SK-N-SH (cell line): ENCODE data around the gene PCDHA9. TPM values are rescaled to one million over a fixed set of nuclear protein-coding genes. Genes with fewer than 3 reads are reported as not detected.
A peak's percentile ranks its signal among the peaks of the same experiment; 100 is the strongest.

Source experiments
- CTCF ChIA-PET: fragments of 300-600, 350-600 bp; formaldehyde crosslinking; extraction: SDS; loops from one replicate; lab custom pipeline; 2021; lab: Yijun Ruan, JAX
- POLR2A ChIA-PET: fragments of 350-600 bp; sonication (Branson Sonifier 250); formaldehyde crosslinking; extraction: SDS; loops from one replicate; lab custom pipeline; 2020; ENCODE audit warnings: antibody characterized with exemption, inconsistent platforms; lab: Yijun Ruan, JAX
- DNase-seq: peaks from one replicate; pipeline ENCODE4 v3.0.0; 2012
- H2AFZ ChIP-seq: fragments of 200-600 bp; sonication (generic); 2 replicates; pipeline ENCODE4 v1.8.1; 2016; ENCODE audit warnings: antibody characterized with exemption, mild to moderate bottlenecking, low read depth
- H3F3A ChIP-seq: fragments of 200-600 bp; sonication (generic); replicated peaks from 2 replicates; pipeline ENCODE3; 2016; ENCODE audit warnings: antibody characterized with exemption, mild to moderate bottlenecking; ENCODE audit not compliant: insufficient read depth
- H3K27ac ChIP-seq, 2 experiments: fragments of 200-500 bp in 1 of 2; fragments of 200-600 bp in 1 of 2; sonication (Bioruptor generic) in 1 of 2; sonication (generic), shearing (Covaris generic) in 1 of 2; 2 replicates each; pipeline versions ENCODE4 v1.5.1 to v1.6.1; 2014 to 2016; ENCODE audit warnings: low read depth in 2 of 2, inconsistent platforms in 1 of 2, low read length in 1 of 2, mild to moderate bottlenecking in 1 of 2, mixed read lengths in 1 of 2
- H3K27me3 ChIP-seq: fragments of 200-600 bp; sonication (generic), shearing (Covaris generic); 2 replicates; pipeline ENCODE4 v1.6.1; 2016; ENCODE audit warnings: mixed run types; ENCODE audit not compliant: insufficient read depth
- H3K36me3 ChIP-seq, 2 experiments: fragments of 200-500 bp in 1 of 2; fragments of 200-600 bp in 1 of 2; sonication (Bioruptor generic) in 1 of 2; sonication (generic) in 1 of 2; replicated peaks in 1 of 2; 2 replicates each; pipeline versions ENCODE3 to v1.5.1; 2014 to 2016; ENCODE audit warnings: low read length in 1 of 2, mild to moderate bottlenecking in 1 of 2; ENCODE audit not compliant: insufficient read depth in 2 of 2, control insufficient read depth in 1 of 2
- H3K4me1 ChIP-seq, 2 experiments: fragments of 200-500 bp in 1 of 2; fragments of 200-600 bp in 1 of 2; sonication (Bioruptor generic) in 1 of 2; sonication (generic), shearing (Covaris generic) in 1 of 2; 2 replicates each; pipeline versions ENCODE4 v1.5.1 to v1.6.1; 2014 to 2016; ENCODE audit warnings: low read depth in 1 of 2, low read length in 1 of 2, mixed run types in 1 of 2; ENCODE audit not compliant: insufficient read depth in 2 of 2, control insufficient read depth in 1 of 2
- H3K4me2 ChIP-seq: fragments of 200-600 bp; sonication (generic), shearing (Covaris generic); 2 replicates; pipeline ENCODE4 v1.6.1; 2017; ENCODE audit warnings: mixed run types
- H3K4me3 ChIP-seq, 2 experiments: fragments of 200-500 bp in 1 of 2; fragments of 200-600 bp in 1 of 2; sonication (Bioruptor generic) in 1 of 2; sonication (generic), shearing (Covaris generic) in 1 of 2; 2 replicates each; pipeline versions ENCODE4 v1.5.1 to v1.8.1; 2014 to 2016; ENCODE audit warnings: low read depth in 2 of 2, inconsistent platforms in 1 of 2, low read length in 1 of 2, mild to moderate bottlenecking in 1 of 2, mixed read lengths in 1 of 2, moderate library complexity in 1 of 2
- H3K79me2 ChIP-seq: fragments of 200-600 bp; sonication (generic); 2 replicates; pipeline ENCODE4 v1.8.1; 2017; ENCODE audit warnings: mild to moderate bottlenecking; ENCODE audit not compliant: insufficient read depth
- H3K9ac ChIP-seq: fragments of 200-600 bp; sonication (generic); 2 replicates; pipeline ENCODE4 v1.6.1; 2017; ENCODE audit warnings: mixed run types
- H3K9me2 ChIP-seq: fragments of 200-600 bp; sonication (generic); 2 replicates; pipeline ENCODE4 v1.6.1; 2017; ENCODE audit warnings: mixed run types
- H3K9me3 ChIP-seq: fragments of 200-600 bp; sonication (generic); 2 replicates; pipeline ENCODE4 v1.6.1; 2017; ENCODE audit warnings: mixed run types, mild to moderate bottlenecking, moderate library complexity
- H4K20me1 ChIP-seq: fragments of 200-600 bp; sonication (generic); 2 replicates; pipeline ENCODE4 v1.6.1; 2017; ENCODE audit warnings: mild to moderate bottlenecking, mixed run types; ENCODE audit not compliant: insufficient read depth
- ELF1 ChIP-seq: IDR thresholded peaks from 2 replicates; pipeline ENCODE4 v1.4.0; 2012
- WGBS: methylation state at CpG from one replicate; pipeline ENCODE4 v1.1.6; 2017; ENCODE audit warnings: low lambda C conversion rate; 5-methylcytosine and 5-hydroxymethylcytosine counted together
- polyA plus RNA-seq, 3 experiments: library from polyadenylated mRNA; depleted of rRNA; stranded (reverse); fragments of >200 nt; gene quantifications; 2 replicates each; pipeline ENCODE4 v1.2.3, GENCODE V29; 2012
- TF ChIP-seq, protein P1 (sequence below): IDR thresholded peaks from 2 replicates; pipeline ENCODE4 v1.6.1; 2012; ENCODE audit warnings: mild to moderate bottlenecking, low read depth, low read length, moderate library complexity

The PCDHA9 gene
- polyA plus RNA-seq, 1 of the 3 experiments (the other 2 are of a cell fraction) = 0.02 TPM

DNA sequence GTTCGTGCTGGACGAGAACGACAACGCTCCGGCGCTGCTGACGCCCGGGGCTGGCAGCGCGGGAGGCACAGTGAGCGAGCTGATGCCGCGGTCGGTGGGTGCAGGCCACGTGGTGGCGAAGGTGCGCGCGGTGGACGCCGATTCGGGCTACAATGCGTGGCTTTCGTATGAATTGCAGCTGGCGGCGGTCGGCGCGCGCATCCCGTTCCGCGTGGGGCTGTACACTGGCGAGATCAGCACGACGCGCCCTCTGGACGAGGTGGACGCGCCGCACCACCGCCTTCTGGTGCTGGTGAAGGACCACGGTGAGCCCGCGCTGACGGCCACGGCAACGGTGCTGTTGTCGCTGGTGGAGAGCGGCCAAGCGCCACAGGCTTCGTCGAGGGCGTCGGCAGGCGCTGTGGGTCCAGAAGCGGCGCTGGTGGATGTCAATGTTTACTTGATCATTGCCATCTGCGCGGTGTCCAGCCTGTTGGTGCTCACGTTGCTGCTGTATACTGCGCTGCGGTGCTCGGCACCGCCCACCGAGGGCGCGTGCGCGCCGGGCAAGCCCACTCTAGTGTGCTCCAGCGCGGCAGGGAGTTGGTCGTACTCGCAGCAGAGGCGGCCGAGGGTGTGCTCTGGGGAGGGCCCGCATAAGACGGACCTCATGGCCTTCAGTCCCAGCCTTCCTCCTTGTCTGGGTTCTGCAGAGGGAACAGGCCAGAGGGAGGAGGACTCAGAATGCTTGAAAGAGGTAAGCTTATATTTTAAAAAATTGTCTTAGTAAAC, 35.9 kb downstream of the PCDHA9 start:
- no peak for TF ChIP-seq ELF1
- TF ChIP-seq, protein P1, sequence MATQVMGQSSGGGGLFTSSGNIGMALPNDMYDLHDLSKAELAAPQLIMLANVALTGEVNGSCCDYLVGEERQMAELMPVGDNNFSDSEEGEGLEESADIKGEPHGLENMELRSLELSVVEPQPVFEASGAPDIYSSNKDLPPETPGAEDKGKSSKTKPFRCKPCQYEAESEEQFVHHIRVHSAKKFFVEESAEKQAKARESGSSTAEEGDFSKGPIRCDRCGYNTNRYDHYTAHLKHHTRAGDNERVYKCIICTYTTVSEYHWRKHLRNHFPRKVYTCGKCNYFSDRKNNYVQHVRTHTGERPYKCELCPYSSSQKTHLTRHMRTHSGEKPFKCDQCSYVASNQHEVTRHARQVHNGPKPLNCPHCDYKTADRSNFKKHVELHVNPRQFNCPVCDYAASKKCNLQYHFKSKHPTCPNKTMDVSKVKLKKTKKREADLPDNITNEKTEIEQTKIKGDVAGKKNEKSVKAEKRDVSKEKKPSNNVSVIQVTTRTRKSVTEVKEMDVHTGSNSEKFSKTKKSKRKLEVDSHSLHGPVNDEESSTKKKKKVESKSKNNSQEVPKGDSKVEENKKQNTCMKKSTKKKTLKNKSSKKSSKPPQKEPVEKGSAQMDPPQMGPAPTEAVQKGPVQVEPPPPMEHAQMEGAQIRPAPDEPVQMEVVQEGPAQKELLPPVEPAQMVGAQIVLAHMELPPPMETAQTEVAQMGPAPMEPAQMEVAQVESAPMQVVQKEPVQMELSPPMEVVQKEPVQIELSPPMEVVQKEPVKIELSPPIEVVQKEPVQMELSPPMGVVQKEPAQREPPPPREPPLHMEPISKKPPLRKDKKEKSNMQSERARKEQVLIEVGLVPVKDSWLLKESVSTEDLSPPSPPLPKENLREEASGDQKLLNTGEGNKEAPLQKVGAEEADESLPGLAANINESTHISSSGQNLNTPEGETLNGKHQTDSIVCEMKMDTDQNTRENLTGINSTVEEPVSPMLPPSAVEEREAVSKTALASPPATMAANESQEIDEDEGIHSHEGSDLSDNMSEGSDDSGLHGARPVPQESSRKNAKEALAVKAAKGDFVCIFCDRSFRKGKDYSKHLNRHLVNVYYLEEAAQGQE = no peak
- CTCF ChIA-PET = interaction anchor here (1.4 kb wide), 1 partner anchor 8 kb away, joined by 4 read pairs; no protein-coding TSS in a partner anchor
- H3K79me2 ChIP-seq = no peaks in the 10 kb centered on the region
- no peaks in the 10 kb centered on the region for H3F3A ChIP-seq
- H3K9me2 ChIP-seq = no peaks in the 10 kb centered on the region
- H3K9ac ChIP-seq = no peak overlapping the region
- H4K20me1 ChIP-seq = no peaks in the 10 kb centered on the region
- H3K4me2 ChIP-seq = no peak overlapping the region
- peak; percentile 6 for DNase-seq
- H3K27ac ChIP-seq = no peak overlapping the region
- no peaks in the 10 kb centered on the region; the same call in 1 of the 2 replicates for H3K9me3 ChIP-seq
- H3K27me3 ChIP-seq = no peaks in the 10 kb centered on the region
- 89% methylated on average over 61 of the region's 79 CpGs for WGBS
- no peaks in the 10 kb centered on the region for H3K36me3 ChIP-seq
- no peak overlapping the region for H2AFZ ChIP-seq
- H3K4me1 ChIP-seq = no peaks in the 10 kb centered on the region
- no peak overlapping the region for H3K4me3 ChIP-seq
- POLR2A ChIA-PET = no interaction called here

Other genes with a start within 250 kb of the PCDHA9 start
- gene CD14, start 215.2 kb upstream of the PCDHA9 start, polyA plus RNA-seq (2012; rRNA removed) = 0.12 and 0.19 TPM in 2 replicates
- gene TMCO6, start 208.9 kb upstream of the PCDHA9 start, polyA plus RNA-seq (2012; rRNA removed) = 27.7 and 31.7 TPM in 2 replicates
- 202 and 211 TPM in 2 replicates for gene NDUFA2, start 200.8 kb upstream of the PCDHA9 start, polyA plus RNA-seq (2012; rRNA removed)
- gene IK, start 200.6 kb upstream of the PCDHA9 start, polyA plus RNA-seq (2012; rRNA removed) = 105 and 113 TPM in 2 replicates
- gene WDR55, start 183.5 kb upstream of the PCDHA9 start, polyA plus RNA-seq (2012; rRNA removed) = 28.3 and 32.7 TPM in 2 replicates
- gene DND1, start 174.8 kb upstream of the PCDHA9 start, polyA plus RNA-seq (2012; rRNA removed) = 1.2 and 2.1 TPM in 2 replicates
- 124 and 135 TPM in 2 replicates for gene HARS1, start 157.0 kb upstream of the PCDHA9 start, polyA plus RNA-seq (2012; rRNA removed)
- gene HARS2, start 156.9 kb upstream of the PCDHA9 start, polyA plus RNA-seq (2012; rRNA removed) = 40.8 and 54.5 TPM in 2 replicates
- 30.9 and 42.2 TPM in 2 replicates for gene ZMAT2, start 147.9 kb upstream of the PCDHA9 start, polyA plus RNA-seq (2012; rRNA removed)
- 0.16 and 0.21 TPM in 2 replicates for gene PCDHA1, start 62.2 kb upstream of the PCDHA9 start, polyA plus RNA-seq (2012; rRNA removed)
- gene PCDHA2, start 53.5 kb upstream of the PCDHA9 start, polyA plus RNA-seq (2012; rRNA removed) = not detected in 2 replicates
- gene PCDHA3, start 47.3 kb upstream of the PCDHA9 start, polyA plus RNA-seq (2012; rRNA removed) = 0.02 TPM in 1 of 2 replicates, not detected in the other
- 1.2 and 1.4 TPM in 2 replicates for gene PCDHA4, start 41.3 kb upstream of the PCDHA9 start, polyA plus RNA-seq (2012; rRNA removed)
- 0.02 TPM in 2 replicates for gene PCDHA5, start 26.8 kb upstream of the PCDHA9 start, polyA plus RNA-seq (2012; rRNA removed)
- 0.02 and 0.03 TPM in 2 replicates for gene PCDHA6, start 20.4 kb upstream of the PCDHA9 start, polyA plus RNA-seq (2012; rRNA removed)
- gene PCDHA7, start 14.1 kb upstream of the PCDHA9 start, polyA plus RNA-seq (2012; rRNA removed) = 0.15 and 0.16 TPM in 2 replicates
- gene PCDHA8, start 7.2 kb upstream of the PCDHA9 start, polyA plus RNA-seq (2012; rRNA removed) = 0.54 and 0.63 TPM in 2 replicates
- 0.02 TPM in 2 replicates for gene PCDHA10, start 7.5 kb downstream of the PCDHA9 start, polyA plus RNA-seq (2012; rRNA removed)
- gene PCDHA11, start 20.6 kb downstream of the PCDHA9 start, polyA plus RNA-seq (2012; rRNA removed) = not detected in 2 replicates
- gene PCDHA12, start 26.9 kb downstream of the PCDHA9 start, polyA plus RNA-seq (2012; rRNA removed) = 0.54 and 0.70 TPM in 2 replicates
- not detected in 2 replicates for gene PCDHA13, start 33.7 kb downstream of the PCDHA9 start, polyA plus RNA-seq (2012; rRNA removed)
- gene PCDHAC1, start 77.9 kb downstream of the PCDHA9 start, polyA plus RNA-seq (2012; rRNA removed) = 0.08 and 0.21 TPM in 2 replicates
- 0.39 and 0.76 TPM in 2 replicates for gene PCDHAC2, start 118.1 kb downstream of the PCDHA9 start, polyA plus RNA-seq (2012; rRNA removed)
- not detected in 2 replicates for gene PCDHB1, start 203.0 kb downstream of the PCDHA9 start, polyA plus RNA-seq (2012; rRNA removed)
- gene PCDHB2, start 246.2 kb downstream of the PCDHA9 start, polyA plus RNA-seq (2012; rRNA removed) = 1.6 and 1.8 TPM in 2 replicates